ENCODE results near the gene ANKRD6. TPM values are rescaled to one million over a fixed set of nuclear protein-coding genes. Genes with fewer than 3 reads are reported as not detected.

The ANKRD6 gene
- total and polyA plus RNA-seq, 2 donors (not counting 3 experiments of a cell fraction or from before 2014, with no cell fraction given) = 3.4 to 9.6 TPM

DNA sequence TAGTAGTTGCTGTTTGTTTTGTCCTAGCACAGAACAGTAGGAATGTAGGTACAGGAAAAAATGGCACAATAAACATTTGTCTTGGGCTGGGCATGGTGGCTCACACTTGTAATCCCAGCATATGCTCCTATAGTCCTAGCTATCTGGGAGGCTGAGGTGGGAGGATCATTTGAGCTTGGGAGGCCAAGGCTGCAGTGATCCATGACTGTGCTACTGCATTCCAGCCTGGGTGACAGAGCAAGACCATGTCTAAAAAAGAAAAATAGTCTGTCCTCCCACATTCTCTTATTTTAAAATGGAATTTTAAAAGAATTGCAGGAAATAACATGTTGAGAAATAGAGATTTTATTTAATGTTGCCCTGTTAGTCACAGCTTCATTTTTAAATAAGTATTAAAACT, 87.8 kb downstream of the ANKRD6 start:
- CTCF ChIA-PET = interaction anchor here (1.3 kb wide), 1 partner anchor 57 kb away, joined by 5 read pairs; no protein-coding TSS in a partner anchor

More for the DNA sequence above, 87.8 kb downstream of the ANKRD6 start:
- H3K36me3 ChIP-seq (ENCODE audit: control insufficient read depth in 2 of 2, extremely low read depth in 1 of 2, insufficient read depth in 2 of 2, low read length in 2 of 2) = no peaks in the 10 kb centered on the region
- POLR2A ChIA-PET = no interaction called here
- H3K27me3 ChIP-seq (ENCODE audit: control insufficient read depth in 2 of 2, insufficient read depth in 2 of 2, low read length in 2 of 2) = no peaks in the 10 kb centered on the region
- no TSS peak for BruUV-seq (replicated peaks)
- H3K4me3 ChIP-seq (replicated peaks in 1 of 3; ENCODE audit: insufficient read depth in 1 of 3, low read depth in 1 of 3, low read length in 3 of 3) = no peak overlapping the region
- no peak overlapping the region for H3K4me2 ChIP-seq (ENCODE audit: insufficient read depth, low read length)
- no peaks in the 10 kb centered on the region for H3K4me1 ChIP-seq (ENCODE audit: control insufficient read depth, extremely low read depth, insufficient read depth, low read length)
- dilution Hi-C loops (cut with MboI; ENCODE audit: extremely low pct_ligation_motif_present, low sequenced_read_pairs) = no loop called here
- no peaks in the 10 kb centered on the region for H3K79me2 ChIP-seq (ENCODE audit: control insufficient read depth, insufficient read depth, low read length)
- no peak for TF ChIP-seq JUN (IDR thresholded peaks at IDR 0.05; ENCODE audit: borderline replicate concordance, insufficient read depth, insufficient read length, low read depth)
- TF ChIP-seq FOS (IDR thresholded peaks at IDR 0.05; ENCODE audit: borderline replicate concordance, insufficient read depth, low read length) = no peak
- TF ChIP-seq MYC (IDR thresholded peaks at IDR 0.05; ENCODE audit: low read depth, low read length) = no peak
- no peak for TF ChIP-seq GATA2 (IDR thresholded peaks at IDR 0.05; ENCODE audit: insufficient read depth, insufficient read length, low read depth, low read length)
- TF ChIP-seq EZH2 (IDR thresholded peaks at IDR 0.05; ENCODE audit: borderline replicate concordance, low read depth, low read length, severe bottlenecking) = no peak
- TF ChIP-seq POLR2A (IDR thresholded peaks at IDR 0.05; ENCODE audit: low read depth, low read length) = no peak
- TF ChIP-seq, protein P1, sequence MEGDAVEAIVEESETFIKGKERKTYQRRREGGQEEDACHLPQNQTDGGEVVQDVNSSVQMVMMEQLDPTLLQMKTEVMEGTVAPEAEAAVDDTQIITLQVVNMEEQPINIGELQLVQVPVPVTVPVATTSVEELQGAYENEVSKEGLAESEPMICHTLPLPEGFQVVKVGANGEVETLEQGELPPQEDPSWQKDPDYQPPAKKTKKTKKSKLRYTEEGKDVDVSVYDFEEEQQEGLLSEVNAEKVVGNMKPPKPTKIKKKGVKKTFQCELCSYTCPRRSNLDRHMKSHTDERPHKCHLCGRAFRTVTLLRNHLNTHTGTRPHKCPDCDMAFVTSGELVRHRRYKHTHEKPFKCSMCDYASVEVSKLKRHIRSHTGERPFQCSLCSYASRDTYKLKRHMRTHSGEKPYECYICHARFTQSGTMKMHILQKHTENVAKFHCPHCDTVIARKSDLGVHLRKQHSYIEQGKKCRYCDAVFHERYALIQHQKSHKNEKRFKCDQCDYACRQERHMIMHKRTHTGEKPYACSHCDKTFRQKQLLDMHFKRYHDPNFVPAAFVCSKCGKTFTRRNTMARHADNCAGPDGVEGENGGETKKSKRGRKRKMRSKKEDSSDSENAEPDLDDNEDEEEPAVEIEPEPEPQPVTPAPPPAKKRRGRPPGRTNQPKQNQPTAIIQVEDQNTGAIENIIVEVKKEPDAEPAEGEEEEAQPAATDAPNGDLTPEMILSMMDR (IDR thresholded peaks at IDR 0.05; ENCODE audit: extremely low read depth in 1 of 2, insufficient read depth in 1 of 2, low read depth in 1 of 2, low read length in 2 of 2) = no peak
- no peak for TF ChIP-seq MAX (IDR thresholded peaks at IDR 0.05; ENCODE audit: insufficient read depth, insufficient read length)
- no peak for TF ChIP-seq POLR2AphosphoS5 (IDR thresholded peaks at IDR 0.05; ENCODE audit: insufficient read depth, low read depth, low read length)
- H3K9me3 ChIP-seq (replicated peaks; ENCODE audit: control insufficient read depth, insufficient read depth, low read length) = no peaks in the 10 kb centered on the region
- H4K20me1 ChIP-seq (replicated peaks; ENCODE audit: control insufficient read depth, extremely low read depth, insufficient read depth, low read length) = no peaks in the 10 kb centered on the region
- intact Hi-C loops (cut with micrococcal nuclease) = no loop called here
- FAIRE-seq (no peak), DNase-seq (ENCODE audit: low read depth, low spot score) (no peak)
- no peak overlapping the region for H2AFZ ChIP-seq (ENCODE audit: low read depth, low read length)
- H3K27ac ChIP-seq (ENCODE audit: insufficient read depth, low read depth, low read length) = no peak overlapping the region
- no peaks in the 10 kb centered on the region for H3K9me1 ChIP-seq (replicated peaks; ENCODE audit: control insufficient read depth, extremely low read depth, insufficient read depth, low read length)
- H3K9ac ChIP-seq (replicated peaks; ENCODE audit: extremely low read depth, insufficient read depth, low read length) = no peak overlapping the region
